Subcutaneous adipose tissue (tissue), 4 donors: ENCODE measurements around the gene NALF2. TPM values are rescaled to one million over a fixed set of nuclear protein-coding genes. Genes with fewer than 3 reads are reported as not detected.

ENCODE experiments used
- total RNA-seq, 4 donors: library from RNA; depleted of rRNA; stranded (reverse); fragments of >200 nt; gene quantifications; one replicate each; pipeline ENCODE4 v1.1.0, GENCODE V29; 2016
- TF ChIP-seq, protein P1 (sequence below): fragments of 450-650 bp; IDR thresholded peaks from one replicate; pipeline ENCODE4 v1.5.1; 2016; ENCODE audit warnings: low read depth, mild to moderate bottlenecking, control low read depth, antibody characterized with exemption, moderate library complexity

Gene NALF2
- total RNA-seq, 4 donors from 2014 or later: not detected

DNA sequence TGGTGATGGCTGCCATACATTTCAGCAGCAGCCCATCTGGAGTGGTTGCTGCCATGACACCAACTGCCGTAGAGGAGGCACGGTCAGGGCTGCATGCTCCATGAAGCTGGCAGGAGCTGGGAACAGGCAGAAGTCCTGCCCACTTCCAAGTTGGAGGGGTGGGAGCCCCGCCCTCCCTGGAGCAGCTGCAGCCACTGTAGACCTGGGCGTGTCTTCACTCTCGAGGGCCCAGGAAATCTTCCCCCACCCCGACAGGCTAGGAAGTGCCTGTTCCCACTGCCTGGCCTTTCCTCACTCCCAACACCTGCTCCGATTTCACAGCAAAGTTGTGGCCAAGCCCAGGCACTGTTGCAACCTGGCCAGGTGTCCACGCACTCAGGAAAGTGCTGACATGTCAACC lies 42.3 kb downstream of the NALF2 start:
- TF ChIP-seq, protein P1, sequence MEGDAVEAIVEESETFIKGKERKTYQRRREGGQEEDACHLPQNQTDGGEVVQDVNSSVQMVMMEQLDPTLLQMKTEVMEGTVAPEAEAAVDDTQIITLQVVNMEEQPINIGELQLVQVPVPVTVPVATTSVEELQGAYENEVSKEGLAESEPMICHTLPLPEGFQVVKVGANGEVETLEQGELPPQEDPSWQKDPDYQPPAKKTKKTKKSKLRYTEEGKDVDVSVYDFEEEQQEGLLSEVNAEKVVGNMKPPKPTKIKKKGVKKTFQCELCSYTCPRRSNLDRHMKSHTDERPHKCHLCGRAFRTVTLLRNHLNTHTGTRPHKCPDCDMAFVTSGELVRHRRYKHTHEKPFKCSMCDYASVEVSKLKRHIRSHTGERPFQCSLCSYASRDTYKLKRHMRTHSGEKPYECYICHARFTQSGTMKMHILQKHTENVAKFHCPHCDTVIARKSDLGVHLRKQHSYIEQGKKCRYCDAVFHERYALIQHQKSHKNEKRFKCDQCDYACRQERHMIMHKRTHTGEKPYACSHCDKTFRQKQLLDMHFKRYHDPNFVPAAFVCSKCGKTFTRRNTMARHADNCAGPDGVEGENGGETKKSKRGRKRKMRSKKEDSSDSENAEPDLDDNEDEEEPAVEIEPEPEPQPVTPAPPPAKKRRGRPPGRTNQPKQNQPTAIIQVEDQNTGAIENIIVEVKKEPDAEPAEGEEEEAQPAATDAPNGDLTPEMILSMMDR: no peak

DNA sequence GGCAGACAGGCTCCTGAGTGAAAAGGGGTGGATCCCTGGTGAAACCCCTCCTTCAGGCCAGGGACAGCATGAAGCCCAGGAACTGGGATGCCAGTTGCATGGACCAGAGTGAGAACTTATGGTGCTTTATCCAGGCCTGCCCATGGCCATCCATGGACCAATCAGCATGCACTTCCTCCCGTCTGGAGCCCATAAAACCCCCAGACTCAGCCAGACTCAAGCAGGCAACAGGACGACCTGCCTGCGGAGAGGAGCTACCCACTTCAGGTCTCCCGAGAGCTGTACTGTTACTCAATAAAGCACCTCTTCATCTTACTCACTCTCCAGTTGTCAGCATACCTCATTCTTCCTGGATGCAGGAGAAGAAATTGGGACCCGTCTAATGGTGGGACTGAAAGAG lies 42.9 kb downstream of the NALF2 start:
- TF ChIP-seq, protein P1: no peak

DNA sequence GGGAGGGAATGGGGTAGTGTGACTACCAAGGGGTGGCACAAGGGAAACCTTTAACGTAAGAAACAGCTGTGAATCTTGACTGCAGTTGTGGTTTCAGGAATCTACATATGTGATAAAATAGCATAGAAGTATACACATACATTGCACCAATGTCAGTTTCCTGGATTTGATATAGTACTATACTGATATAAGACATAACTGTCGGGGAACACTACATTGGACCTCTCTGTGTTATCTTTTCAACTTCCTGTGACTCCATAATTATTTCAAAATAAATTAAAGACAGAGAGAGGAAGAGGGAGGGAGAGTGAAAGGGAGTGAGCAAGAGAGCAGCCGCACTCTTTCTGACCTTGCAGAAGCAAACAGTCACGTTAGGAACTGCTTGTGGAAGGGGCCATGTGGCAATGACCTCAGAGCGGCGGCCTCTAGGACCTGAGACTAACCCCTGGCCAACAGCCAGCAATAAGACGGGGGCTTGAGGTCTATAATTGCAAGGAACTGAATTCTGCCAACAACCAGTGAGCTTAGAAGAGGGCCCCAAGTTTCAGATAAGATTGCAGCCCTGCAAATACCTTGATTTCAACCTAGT lies 47.4 kb downstream of the NALF2 start:
- TF ChIP-seq, protein P1: no peak

DNA sequence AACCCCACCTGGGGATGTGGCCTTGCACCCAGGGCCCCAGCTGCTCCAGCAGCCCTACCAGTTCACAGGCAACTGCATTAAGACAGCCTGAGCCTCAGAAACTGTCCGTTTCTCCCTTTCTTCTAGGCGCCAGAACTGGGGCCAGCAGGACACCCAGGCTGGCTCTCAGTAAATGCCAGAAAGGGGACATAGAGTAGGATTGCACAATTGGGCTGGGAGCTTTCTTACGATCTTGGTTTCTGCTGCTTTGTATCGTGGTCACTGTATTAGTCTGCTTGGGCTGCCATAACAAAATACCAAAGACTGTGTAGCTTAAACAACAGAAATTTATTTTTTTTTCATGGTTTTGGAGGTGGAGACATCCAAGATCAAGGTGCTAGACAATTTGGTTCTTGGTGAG lies 48.4 kb downstream of the NALF2 start:
- TF ChIP-seq, protein P1: no peak

Other genes starting within 250 kb of the NALF2 start
- 10 to 100 TPM in 1 of 4 donors, 1 to 10 TPM in 3; 5.5 to 10.7 (median 6.9) TPM for gene EDA, start 111.8 kb downstream of the NALF2 start, total RNA-seq